GM13976 (cell line): ENCODE data around the gene MIOS.

Source experiments
- DNase-seq: peaks from one replicate; pipeline ENCODE4 v3.0.0; 2012; ENCODE audit warnings: low spot score
- in situ Hi-C: fragments of 300-500 bp; cut with MboI; formaldehyde crosslinking; loops from one replicate; pipeline ENCODE4 v1.12.0; 2022; ENCODE audit warnings: low sequenced_read_pairs, mixed read lengths, inconsistent platforms; ENCODE audit not compliant: unreplicated experiment
- TF ChIP-seq, protein P1 (sequence below): IDR thresholded peaks from 2 replicates; pipeline ENCODE4 v1.5.1; 2012; ENCODE audit warnings: borderline replicate concordance, mild to moderate bottlenecking; ENCODE audit not compliant: insufficient read depth; ENCODE audit errors: extremely low read depth, missing control alignments, control extremely low read depth

The MIOS gene

DNA sequence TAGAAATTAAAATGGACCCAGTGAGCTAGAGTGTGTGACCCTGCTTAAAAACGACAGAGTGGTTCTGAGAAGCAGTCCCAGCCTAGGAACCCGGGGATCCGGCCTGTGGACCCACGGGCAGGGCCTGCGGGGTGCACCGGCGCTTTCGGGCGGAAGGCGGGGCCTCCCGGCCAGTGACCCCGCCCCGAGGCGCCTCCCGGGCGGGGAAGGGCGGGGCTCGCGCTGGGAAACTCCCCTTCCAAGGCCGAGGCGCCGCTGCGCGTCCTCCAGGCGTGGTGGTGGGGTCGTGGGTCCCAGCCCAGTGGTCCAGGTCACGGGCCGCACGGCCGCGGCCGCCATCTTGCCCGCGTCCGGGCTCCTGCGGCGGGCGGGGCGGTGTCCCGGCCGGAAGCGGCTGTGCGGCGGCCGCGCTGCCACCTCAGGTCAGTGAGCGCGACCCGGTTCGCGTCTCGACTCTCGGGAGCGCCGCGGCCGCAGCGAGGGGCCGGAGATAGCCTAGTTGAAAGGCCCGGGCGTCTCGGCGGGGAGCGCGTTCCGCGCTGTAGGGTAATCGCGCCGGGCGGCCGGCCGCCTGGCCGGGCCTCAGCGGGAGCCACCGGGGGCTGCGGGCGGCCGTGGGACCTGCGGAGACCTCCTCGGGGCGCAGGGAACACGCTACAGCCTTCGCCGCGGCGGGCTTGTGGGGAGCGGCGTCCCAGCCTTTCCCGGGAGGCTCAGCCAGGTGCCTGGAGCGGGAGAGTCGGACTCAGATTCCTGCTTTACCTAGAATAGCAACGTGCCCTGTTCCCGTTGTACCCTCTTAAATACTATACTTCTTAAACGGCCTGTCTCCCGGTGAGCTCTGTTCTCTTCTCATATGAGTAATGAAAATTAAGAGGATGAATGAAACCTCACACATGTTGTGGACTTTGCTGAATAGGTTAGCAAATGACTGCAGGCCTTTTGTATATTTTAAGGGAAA is at the start of gene MIOS:
Gene MIOS (plus strand): TSS at position 234 of the 961 bp plus-strand sequence. CDS start 5,592 bp downstream, outside the sequence.
- TF ChIP-seq, protein P1, sequence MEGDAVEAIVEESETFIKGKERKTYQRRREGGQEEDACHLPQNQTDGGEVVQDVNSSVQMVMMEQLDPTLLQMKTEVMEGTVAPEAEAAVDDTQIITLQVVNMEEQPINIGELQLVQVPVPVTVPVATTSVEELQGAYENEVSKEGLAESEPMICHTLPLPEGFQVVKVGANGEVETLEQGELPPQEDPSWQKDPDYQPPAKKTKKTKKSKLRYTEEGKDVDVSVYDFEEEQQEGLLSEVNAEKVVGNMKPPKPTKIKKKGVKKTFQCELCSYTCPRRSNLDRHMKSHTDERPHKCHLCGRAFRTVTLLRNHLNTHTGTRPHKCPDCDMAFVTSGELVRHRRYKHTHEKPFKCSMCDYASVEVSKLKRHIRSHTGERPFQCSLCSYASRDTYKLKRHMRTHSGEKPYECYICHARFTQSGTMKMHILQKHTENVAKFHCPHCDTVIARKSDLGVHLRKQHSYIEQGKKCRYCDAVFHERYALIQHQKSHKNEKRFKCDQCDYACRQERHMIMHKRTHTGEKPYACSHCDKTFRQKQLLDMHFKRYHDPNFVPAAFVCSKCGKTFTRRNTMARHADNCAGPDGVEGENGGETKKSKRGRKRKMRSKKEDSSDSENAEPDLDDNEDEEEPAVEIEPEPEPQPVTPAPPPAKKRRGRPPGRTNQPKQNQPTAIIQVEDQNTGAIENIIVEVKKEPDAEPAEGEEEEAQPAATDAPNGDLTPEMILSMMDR = no peak
- in situ Hi-C loops = no loop called here
- DNase-seq = peak; percentile 96

DNA sequence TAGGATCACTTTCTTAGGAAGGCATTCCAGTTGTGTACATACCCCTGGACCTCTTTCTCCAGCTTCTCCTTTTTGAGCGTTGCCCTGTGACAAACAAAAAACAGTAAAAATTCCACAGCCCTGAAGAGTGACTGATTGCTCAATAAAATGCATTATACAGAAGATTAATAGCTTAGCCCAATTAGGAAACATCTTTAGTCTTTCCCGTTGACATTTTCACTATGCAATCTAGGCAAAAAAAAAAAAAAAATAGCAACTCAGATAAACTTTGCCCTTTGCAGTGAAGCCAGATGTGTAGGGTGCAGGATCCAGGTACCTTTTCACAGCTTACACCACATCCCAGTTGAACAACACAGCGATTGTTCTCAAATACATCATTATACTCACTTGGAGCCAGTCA is 48.9 kb upstream of the MIOS start:
- TF ChIP-seq, protein P1 = no peak
- no peak for DNase-seq
- in situ Hi-C loops = no loop called here

DNA sequence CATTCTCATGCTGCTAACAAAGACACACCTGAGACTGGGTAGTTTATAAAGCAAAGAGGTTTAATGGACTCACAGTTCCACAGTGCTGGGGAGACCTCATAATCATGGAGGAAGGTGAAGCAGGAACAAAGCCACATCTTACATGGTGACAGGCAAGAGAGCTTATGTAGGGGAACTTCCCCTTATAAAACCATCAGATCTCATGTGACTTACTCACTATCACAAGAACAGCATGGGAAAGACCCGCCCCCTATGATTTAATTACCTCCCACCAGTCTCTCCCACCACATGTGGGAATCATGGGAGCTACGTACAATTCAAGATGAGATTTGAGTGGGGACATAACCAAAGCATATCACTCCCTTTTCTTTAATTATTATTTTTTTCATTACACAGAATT is 47.6 kb upstream of the MIOS start:
- TF ChIP-seq, protein P1 = no peak
- in situ Hi-C loops = no loop called here
- DNase-seq = no peak

DNA sequence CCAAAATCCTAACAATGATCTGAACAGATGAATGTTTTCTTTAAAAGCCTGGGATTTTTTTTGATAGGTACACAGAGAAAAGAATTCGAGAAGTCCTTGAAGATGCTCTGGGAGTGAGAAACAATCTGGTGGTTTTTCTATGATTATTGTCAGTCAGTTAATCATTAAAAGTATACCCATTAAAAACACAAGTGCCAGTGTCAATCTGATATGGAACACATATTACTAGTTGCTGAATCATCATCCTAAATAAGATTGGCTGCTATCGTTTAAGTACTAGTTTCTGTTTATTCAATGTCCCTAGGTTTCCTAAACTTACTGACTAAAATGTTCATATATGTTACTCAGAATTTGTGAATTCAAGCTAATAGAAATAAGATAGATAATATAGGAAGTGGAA is 47.2 kb upstream of the MIOS start:
- DNase-seq = no peak
- in situ Hi-C loops = no loop called here
- TF ChIP-seq, protein P1 = no peak

DNA sequence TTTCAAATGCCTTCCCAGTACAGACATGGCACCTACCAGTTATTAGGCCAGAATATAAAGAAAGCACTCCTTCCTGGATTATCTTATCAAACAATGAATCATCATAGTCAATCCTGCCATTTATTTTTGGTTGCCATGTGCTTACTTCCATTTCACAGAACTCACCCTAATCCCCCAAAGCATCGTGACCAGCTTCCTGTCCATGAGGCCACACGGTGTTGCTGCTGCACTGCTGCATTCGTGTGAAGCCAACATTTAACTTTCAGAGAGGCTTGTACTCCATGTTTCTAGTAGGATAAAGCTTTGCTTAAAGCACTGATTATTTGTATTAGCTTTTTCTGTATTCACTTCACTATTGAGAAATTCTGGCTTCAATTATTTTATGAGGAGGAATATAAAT is 45.4 kb upstream of the MIOS start:
- no peak for DNase-seq
- TF ChIP-seq, protein P1 = no peak
- in situ Hi-C loops = no loop called here

DNA sequence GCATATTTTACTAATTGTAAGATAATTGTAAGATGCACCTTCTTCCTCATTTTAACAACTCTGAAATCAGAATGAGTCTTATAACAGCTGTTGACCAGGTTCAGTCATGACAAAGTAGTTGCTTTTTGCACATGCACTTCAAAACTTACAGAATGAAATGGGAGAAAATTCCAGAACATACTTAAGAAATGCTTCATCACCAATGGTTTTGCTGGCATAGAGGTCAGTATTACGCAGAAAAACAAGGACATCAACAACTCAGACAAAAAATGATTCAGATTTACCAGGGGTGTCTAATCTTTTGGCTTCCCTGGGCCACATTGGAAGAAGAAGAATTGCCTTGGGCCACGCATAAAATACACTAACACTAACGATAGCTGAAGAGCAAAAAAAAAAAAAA is 44.3 kb upstream of the MIOS start:
- in situ Hi-C loops = no loop called here
- no peak for DNase-seq
- TF ChIP-seq, protein P1 = no peak
